ENCODE measurements around the gene IQCF5.

DNA sequence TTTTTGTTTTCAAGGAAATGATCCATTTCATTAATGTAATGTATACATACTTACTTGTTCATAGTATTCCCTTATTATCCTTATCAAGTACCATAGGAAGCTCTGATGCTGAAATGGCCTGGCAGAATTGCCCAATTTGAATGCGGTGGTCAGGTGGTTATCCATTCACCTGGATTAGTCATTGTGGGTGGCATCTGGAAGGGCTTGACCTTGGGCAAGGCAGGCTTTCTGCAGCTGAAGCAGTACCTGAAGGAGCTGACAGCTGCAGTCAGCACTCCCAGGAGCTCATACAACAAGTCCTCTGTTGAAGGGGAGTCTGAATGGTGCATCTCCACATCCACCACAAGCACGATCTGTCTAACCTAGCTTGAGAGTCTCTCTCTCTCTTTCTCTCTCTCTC, 12.2 kb upstream of the IQCF5 start:
- TF ChIP-seq, protein P1, sequence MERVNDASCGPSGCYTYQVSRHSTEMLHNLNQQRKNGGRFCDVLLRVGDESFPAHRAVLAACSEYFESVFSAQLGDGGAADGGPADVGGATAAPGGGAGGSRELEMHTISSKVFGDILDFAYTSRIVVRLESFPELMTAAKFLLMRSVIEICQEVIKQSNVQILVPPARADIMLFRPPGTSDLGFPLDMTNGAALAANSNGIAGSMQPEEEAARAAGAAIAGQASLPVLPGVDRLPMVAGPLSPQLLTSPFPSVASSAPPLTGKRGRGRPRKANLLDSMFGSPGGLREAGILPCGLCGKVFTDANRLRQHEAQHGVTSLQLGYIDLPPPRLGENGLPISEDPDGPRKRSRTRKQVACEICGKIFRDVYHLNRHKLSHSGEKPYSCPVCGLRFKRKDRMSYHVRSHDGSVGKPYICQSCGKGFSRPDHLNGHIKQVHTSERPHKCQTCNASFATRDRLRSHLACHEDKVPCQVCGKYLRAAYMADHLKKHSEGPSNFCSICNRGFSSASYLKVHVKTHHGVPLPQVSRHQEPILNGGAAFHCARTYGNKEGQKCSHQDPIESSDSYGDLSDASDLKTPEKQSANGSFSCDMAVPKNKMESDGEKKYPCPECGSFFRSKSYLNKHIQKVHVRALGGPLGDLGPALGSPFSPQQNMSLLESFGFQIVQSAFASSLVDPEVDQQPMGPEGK (CRISPR knock-in tag; IDR thresholded peaks at IDR 0.05; ENCODE audit: borderline replicate concordance) = no peak
- TF ChIP-seq, protein P2, sequence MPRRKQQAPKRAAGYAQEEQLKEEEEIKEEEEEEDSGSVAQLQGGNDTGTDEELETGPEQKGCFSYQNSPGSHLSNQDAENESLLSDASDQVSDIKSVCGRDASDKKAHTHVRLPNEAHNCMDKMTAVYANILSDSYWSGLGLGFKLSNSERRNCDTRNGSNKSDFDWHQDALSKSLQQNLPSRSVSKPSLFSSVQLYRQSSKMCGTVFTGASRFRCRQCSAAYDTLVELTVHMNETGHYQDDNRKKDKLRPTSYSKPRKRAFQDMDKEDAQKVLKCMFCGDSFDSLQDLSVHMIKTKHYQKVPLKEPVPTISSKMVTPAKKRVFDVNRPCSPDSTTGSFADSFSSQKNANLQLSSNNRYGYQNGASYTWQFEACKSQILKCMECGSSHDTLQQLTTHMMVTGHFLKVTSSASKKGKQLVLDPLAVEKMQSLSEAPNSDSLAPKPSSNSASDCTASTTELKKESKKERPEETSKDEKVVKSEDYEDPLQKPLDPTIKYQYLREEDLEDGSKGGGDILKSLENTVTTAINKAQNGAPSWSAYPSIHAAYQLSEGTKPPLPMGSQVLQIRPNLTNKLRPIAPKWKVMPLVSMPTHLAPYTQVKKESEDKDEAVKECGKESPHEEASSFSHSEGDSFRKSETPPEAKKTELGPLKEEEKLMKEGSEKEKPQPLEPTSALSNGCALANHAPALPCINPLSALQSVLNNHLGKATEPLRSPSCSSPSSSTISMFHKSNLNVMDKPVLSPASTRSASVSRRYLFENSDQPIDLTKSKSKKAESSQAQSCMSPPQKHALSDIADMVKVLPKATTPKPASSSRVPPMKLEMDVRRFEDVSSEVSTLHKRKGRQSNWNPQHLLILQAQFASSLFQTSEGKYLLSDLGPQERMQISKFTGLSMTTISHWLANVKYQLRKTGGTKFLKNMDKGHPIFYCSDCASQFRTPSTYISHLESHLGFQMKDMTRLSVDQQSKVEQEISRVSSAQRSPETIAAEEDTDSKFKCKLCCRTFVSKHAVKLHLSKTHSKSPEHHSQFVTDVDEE (CRISPR knock-in tag; IDR thresholded peaks at IDR 0.05) = no peak
- no peak for TF ChIP-seq PPARA (CRISPR knock-in tag; IDR thresholded peaks at IDR 0.05; ENCODE audit: borderline replicate concordance)
- no peak for TF ChIP-seq ZFP3 (CRISPR knock-in tag; IDR thresholded peaks at IDR 0.05)
- no peak for TF ChIP-seq ZFP30 (CRISPR knock-in tag; IDR thresholded peaks at IDR 0.05)
- no peak for TF ChIP-seq GLIS3 (CRISPR knock-in tag; IDR thresholded peaks at IDR 0.05)
